ENCODE measurements around the gene FAM135A. TPM values are rescaled to one million over a fixed set of nuclear protein-coding genes. Genes with fewer than 3 reads are reported as not detected.
A peak's percentile ranks its signal among the peaks of the same experiment; 100 is the strongest.

FAM135A gene
- total and polyA plus RNA-seq, 2 of the 13 experiments (the other 11 are each of a cell fraction or from before 2014, with no cell fraction given): 26.9 to 31.5 TPM

GRCh38 chr6:70413114-70413991 lies at the start of gene FAM135A (continued):
- TF ChIP-seq TFDP1 (CRISPR knock-in tag; IDR thresholded peaks at IDR 0.05; ENCODE audit: borderline replicate concordance) (peak; percentile 72; the same call in 1 of the 2 replicates), ZFP91 (CRISPR knock-in tag; IDR thresholded peaks at IDR 0.05; ENCODE audit: borderline replicate concordance) (peak; percentile 67; the same call in 1 of the 2 replicates), RXRB (CRISPR knock-in tag; IDR thresholded peaks at IDR 0.05; ENCODE audit: borderline replicate concordance) (0 out of 2 replicates have a peak, but pooled peaks have one; percentile 32), AGO2 (optimal IDR thresholded peaks at IDR 0.05; ENCODE audit: low read depth, low read length) (peak; percentile 86), ZNF629 (CRISPR knock-in tag; conservative IDR thresholded peaks at IDR 0.05) (peak; percentile 79), GATAD1 (CRISPR knock-in tag; IDR thresholded peaks at IDR 0.05) (peak; percentile 96), HMGXB3 (CRISPR knock-in tag; IDR thresholded peaks at IDR 0.05; ENCODE audit: borderline replicate concordance) (peak; percentile 60; the same call in 1 of the 2 replicates), SIN3B (IDR thresholded peaks at IDR 0.05; ENCODE audit: low read length) (peak; percentile 80), HHEX (CRISPR knock-in tag; IDR thresholded peaks at IDR 0.05) (no peak), ZFP41 (CRISPR knock-in tag; IDR thresholded peaks at IDR 0.05; ENCODE audit: borderline replicate concordance) (no peak), ZC3H4 (CRISPR knock-in tag; IDR thresholded peaks at IDR 0.05; ENCODE audit: borderline replicate concordance) (no peak), HNRNPK (IDR thresholded peaks at IDR 0.05; ENCODE audit: low read depth, low read length, poor library complexity, severe bottlenecking) (peak; percentile 40)
- TF ChIP-seq, protein P1, sequence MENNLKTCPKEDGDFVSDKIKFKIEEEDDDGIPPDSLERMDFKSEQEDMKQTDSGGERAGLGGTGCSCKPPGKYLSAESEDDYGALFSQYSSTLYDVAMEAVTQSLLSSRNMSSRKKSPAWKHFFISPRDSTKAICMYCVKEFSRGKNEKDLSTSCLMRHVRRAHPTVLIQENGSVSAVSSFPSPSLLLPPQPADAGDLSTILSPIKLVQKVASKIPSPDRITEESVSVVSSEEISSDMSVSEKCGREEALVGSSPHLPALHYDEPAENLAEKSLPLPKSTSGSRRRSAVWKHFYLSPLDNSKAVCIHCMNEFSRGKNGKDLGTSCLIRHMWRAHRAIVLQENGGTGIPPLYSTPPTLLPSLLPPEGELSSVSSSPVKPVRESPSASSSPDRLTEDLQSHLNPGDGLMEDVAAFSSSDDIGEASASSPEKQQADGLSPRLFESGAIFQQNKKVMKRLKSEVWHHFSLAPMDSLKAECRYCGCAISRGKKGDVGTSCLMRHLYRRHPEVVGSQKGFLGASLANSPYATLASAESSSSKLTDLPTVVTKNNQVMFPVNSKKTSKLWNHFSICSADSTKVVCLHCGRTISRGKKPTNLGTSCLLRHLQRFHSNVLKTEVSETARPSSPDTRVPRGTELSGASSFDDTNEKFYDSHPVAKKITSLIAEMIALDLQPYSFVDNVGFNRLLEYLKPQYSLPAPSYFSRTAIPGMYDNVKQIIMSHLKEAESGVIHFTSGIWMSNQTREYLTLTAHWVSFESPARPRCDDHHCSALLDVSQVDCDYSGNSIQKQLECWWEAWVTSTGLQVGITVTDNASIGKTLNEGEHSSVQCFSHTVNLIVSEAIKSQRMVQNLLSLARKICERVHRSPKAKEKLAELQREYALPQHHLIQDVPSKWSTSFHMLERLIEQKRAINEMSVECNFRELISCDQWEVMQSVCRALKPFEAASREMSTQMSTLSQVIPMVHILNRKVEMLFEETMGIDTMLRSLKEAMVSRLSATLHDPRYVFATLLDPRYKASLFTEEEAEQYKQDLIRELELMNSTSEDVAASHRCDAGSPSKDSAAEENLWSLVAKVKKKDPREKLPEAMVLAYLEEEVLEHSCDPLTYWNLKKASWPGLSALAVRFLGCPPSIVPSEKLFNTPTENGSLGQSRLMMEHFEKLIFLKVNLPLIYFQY (CRISPR knock-in tag; IDR thresholded peaks at IDR 0.05; ENCODE audit: borderline replicate concordance): no peak
- TF ChIP-seq, protein P2, sequence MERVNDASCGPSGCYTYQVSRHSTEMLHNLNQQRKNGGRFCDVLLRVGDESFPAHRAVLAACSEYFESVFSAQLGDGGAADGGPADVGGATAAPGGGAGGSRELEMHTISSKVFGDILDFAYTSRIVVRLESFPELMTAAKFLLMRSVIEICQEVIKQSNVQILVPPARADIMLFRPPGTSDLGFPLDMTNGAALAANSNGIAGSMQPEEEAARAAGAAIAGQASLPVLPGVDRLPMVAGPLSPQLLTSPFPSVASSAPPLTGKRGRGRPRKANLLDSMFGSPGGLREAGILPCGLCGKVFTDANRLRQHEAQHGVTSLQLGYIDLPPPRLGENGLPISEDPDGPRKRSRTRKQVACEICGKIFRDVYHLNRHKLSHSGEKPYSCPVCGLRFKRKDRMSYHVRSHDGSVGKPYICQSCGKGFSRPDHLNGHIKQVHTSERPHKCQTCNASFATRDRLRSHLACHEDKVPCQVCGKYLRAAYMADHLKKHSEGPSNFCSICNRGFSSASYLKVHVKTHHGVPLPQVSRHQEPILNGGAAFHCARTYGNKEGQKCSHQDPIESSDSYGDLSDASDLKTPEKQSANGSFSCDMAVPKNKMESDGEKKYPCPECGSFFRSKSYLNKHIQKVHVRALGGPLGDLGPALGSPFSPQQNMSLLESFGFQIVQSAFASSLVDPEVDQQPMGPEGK (CRISPR knock-in tag; IDR thresholded peaks at IDR 0.05): 0 out of 2 replicates have a peak, but pooled peaks have one; percentile 18
